K562 (cell line): ENCODE data around the gene TEX51. TPM values are rescaled to one million over a fixed set of nuclear protein-coding genes. Genes with fewer than 3 reads are reported as not detected.

Experiments
- ATAC-seq: fragments of 200-7000 bp; cut with Tn5 transposase; 3 replicates; pipeline ENCODE4 v1.9.1; 2020; ENCODE audit warnings: moderate library complexity
- BruUV-seq: library from RNA; stranded (reverse); fragments of 400-500 nt; replicated peaks from 2 replicates; lab custom pipeline; 2021; lab: Mats Ljungman, UMichigan
- CTCF ChIA-PET: fragments of 300-600 bp; formaldehyde crosslinking; extraction: SDS; loops from one replicate; lab custom pipeline; 2021; ENCODE audit warnings: low intra/inter-chr PET ratio; lab: Yijun Ruan, JAX
- POLR2A ChIA-PET: fragments of 300-600, 350-650 bp; sonication (Branson Sonifier 250); formaldehyde crosslinking; extraction: SDS; loops from one replicate; lab custom pipeline; 2021; ENCODE audit warnings: antibody characterized with exemption, inconsistent platforms; lab: Yijun Ruan, JAX
- DNase-seq, 4 experiments: peaks; one replicate each; pipeline versions ENCODE4 v3.0.0 to v3.0.0-alpha.2; 2011 to 2018; ENCODE audit warnings: low spot score in 3 of 4, mixed read lengths in 3 of 4; ENCODE audit errors: extremely low read depth in 1 of 4
- FAIRE-seq: peaks from 2 replicates; lab custom pipeline; 2011; peaks lifted over from hg19 to GRCh38; lab: Jason Lieb, UNC
- H2AFZ ChIP-seq: 2 replicates; pipeline ENCODE4 v1.6.0; 2011; ENCODE audit warnings: low read depth, low read length, control low read depth, inconsistent platforms
- H3K27ac ChIP-seq: fragments of 200-600 bp; 3 replicates; pipeline ENCODE4 v1.8.0; 2011; ENCODE audit warnings: low read depth, mild to moderate bottlenecking, control low read depth, inconsistent platforms, low read length, moderate library complexity, mixed read lengths; ENCODE audit errors: extremely low read depth
- H3K27me3 ChIP-seq, 2 experiments: fragments of 300-600 bp in 1 of 2; 2 replicates in 1 of 2; 3 replicates in 1 of 2; pipeline versions ENCODE4 v1.6.0 to v1.8.0; 2011; ENCODE audit warnings: inconsistent platforms in 2 of 2, low read length in 2 of 2, mild to moderate bottlenecking in 1 of 2, mixed read lengths in 1 of 2, moderate library complexity in 1 of 2; ENCODE audit not compliant: control insufficient read depth in 2 of 2, insufficient read depth in 2 of 2
- H3K36me3 ChIP-seq: fragments of 300-600 bp; 3 replicates; pipeline ENCODE4 v1.8.0; 2011; ENCODE audit warnings: mild to moderate bottlenecking, low read length, inconsistent platforms; ENCODE audit not compliant: control insufficient read depth, insufficient read depth
- H3K4me1 ChIP-seq, 2 experiments: fragments of 200-600 bp in 1 of 2; replicated peaks in 1 of 2; 2 replicates in 1 of 2; 3 replicates in 1 of 2; pipeline versions ENCODE4 v1.5.1 to v1.8.0; 2011; ENCODE audit warnings: inconsistent platforms in 2 of 2, low read length in 2 of 2, mild to moderate bottlenecking in 1 of 2, mixed read lengths in 1 of 2, moderate library complexity in 1 of 2; ENCODE audit not compliant: control insufficient read depth in 2 of 2, insufficient read depth in 2 of 2
- H3K4me2 ChIP-seq: 2 replicates; pipeline ENCODE4 v1.6.1; 2011; ENCODE audit warnings: low read length, control low read depth, inconsistent platforms, mixed read lengths; ENCODE audit not compliant: insufficient read depth
- H3K4me3 ChIP-seq: fragments of 200-600 bp; sonication (generic), shearing (Covaris generic); 2 replicates; pipeline ENCODE4 v1.5.1; 2016; ENCODE audit warnings: control low read depth, inconsistent platforms
- H3K79me2 ChIP-seq: fragments of 200-600 bp; 3 replicates; pipeline ENCODE4 v1.8.0; 2011; ENCODE audit warnings: low read length, inconsistent platforms; ENCODE audit not compliant: control insufficient read depth, insufficient read depth
- H3K9ac ChIP-seq, 2 experiments: 2 replicates each; pipeline versions ENCODE4 v1.6.0 to v1.6.1; 2011; ENCODE audit warnings: low read depth in 2 of 2, low read length in 2 of 2, control low read depth in 1 of 2, inconsistent platforms in 1 of 2, mild to moderate bottlenecking in 1 of 2, mixed read lengths in 1 of 2; ENCODE audit not compliant: insufficient read depth in 1 of 2
- H3K9me1 ChIP-seq: one replicate; pipeline ENCODE4 v1.6.0; 2011; ENCODE audit warnings: inconsistent platforms, mild to moderate bottlenecking, low read length, moderate library complexity; ENCODE audit not compliant: control insufficient read depth, insufficient read depth
- H3K9me3 ChIP-seq: replicated peaks from 2 replicates; pipeline ENCODE4 v1.5.1; 2011; ENCODE audit warnings: low read depth, low read length, inconsistent platforms; ENCODE audit not compliant: control insufficient read depth, insufficient read depth
- H4K20me1 ChIP-seq: replicated peaks from 2 replicates; pipeline ENCODE4 v1.6.1; 2011; ENCODE audit warnings: low read length, inconsistent platforms, mixed read lengths; ENCODE audit not compliant: control insufficient read depth, insufficient read depth
- AFF4 ChIP-seq: sonication (generic); formaldehyde crosslinking; IDR thresholded peaks from 2 replicates; pipeline ENCODE4 v1.8.0; 2023; ENCODE audit warnings: mild to moderate bottlenecking, missing genetic modification reagents
- STAT5A ChIP-seq: IDR thresholded peaks from 2 replicates; pipeline ENCODE4 v1.6.1; 2012; ENCODE audit warnings: low read length, inconsistent platforms, borderline replicate concordance
- ZEB2 ChIP-seq: fragments of 450-650 bp; IDR thresholded peaks from 2 replicates; pipeline ENCODE4 v1.6.1; 2016
- ZNF224 ChIP-seq: sonication (generic); formaldehyde crosslinking; IDR thresholded peaks from 2 replicates; pipeline ENCODE4 v1.8.0; 2022; ENCODE audit warnings: mild to moderate bottlenecking, missing genetic modification reagents
- in situ Hi-C: fragments of 300-500 bp; cut with MboI; formaldehyde crosslinking; loops from 4 replicates; pipeline ENCODE4 v1.15.0; 2018; ENCODE audit warnings: inconsistent platforms, mixed read lengths
- intact Hi-C: fragments of 100-400 bp; cut with micrococcal nuclease; formaldehyde crosslinking; loops from 2 replicates; pipeline ENCODE4 v1.14.2; 2022
- polyA plus RNA-seq, 8 experiments: library from polyadenylated mRNA; depleted of rRNA in 4 of 8; stranded (reverse) in 5 of 8; unstranded in 3 of 8; fragments of >200 nt; fragmentation: Nextera tagmentation in 2 of 8; fragmentation: Illumina TruSeq in 1 of 8; extraction: Ambion mirVana in 2 of 8; extraction: Trizol in 1 of 8; gene quantifications; 2 replicates each; pipeline versions ENCODE4 v1.2.1 to v1.2.3, GENCODE V29; 2011 to 2014; ENCODE audit warnings: inconsistent platforms in 1 of 8, missing spikeins in 1 of 8
- total RNA-seq, 7 experiments: library from RNA; depleted of rRNA in 6 of 7; stranded (reverse); fragments of >200 nt in 6 of 7; fragmentation: Illumina TruSeq in 2 of 7; extraction: Trizol in 2 of 7; gene quantifications; 2 replicates each; pipeline versions ENCODE4 v1.2.1 to v1.2.3, GENCODE V29; 2011 to 2021; ENCODE audit warnings: low replicate concordance in 1 of 7

TEX51 gene
- total and polyA plus RNA-seq, 9 of the 15 experiments (the other 6 are each of a cell fraction or from before 2014, with no cell fraction given): not detected

- no TSS peak for BruUV-seq
- peaks cover under 1 to 21% of the 10 kb centered on the region in 2 experiments; a peak in 3 of 5 replicates for H3K27me3 ChIP-seq
Observed at GRCh38 chr2:126893606-126894005, 5.1 kb upstream of the TEX51 start.

More at GRCh38 chr2:126893606-126894005, 5.1 kb upstream of the TEX51 start:
- CTCF ChIA-PET: no interaction called here
- TF ChIP-seq AFF4 (CRISPR knock-in tag): no peak
- TF ChIP-seq ZEB2: no peak
- no peak for TF ChIP-seq ZNF224
- no peak for TF ChIP-seq STAT5A
- TF ChIP-seq, all 486 proteins: peak for 0
- Histone ChIP-seq H4K20me1 (no peaks in the 10 kb centered on the region), H3K27ac (no peak overlapping the region), H3K4me2 (no peak overlapping the region), H3K9me3 (no peaks in the 10 kb centered on the region), H2AFZ (no peak overlapping the region), H3K9ac (no peak overlapping the region), H3K4me1 (no peaks in the 10 kb centered on the region; a peak in 1 of 5 replicates), H3K4me3 (no peak overlapping the region), H3K79me2 (no peaks in the 10 kb centered on the region), H3K36me3 (no peaks in the 10 kb centered on the region), H3K9me1 (no peaks in the 10 kb centered on the region)
- FAIRE-seq (no peak), DNase-seq (no peak), ATAC-seq (no peak)
- in situ Hi-C loops: no loop called here
- POLR2A ChIA-PET: no interaction called here
- intact Hi-C loops: no loop called here
